Left lung (tissue), 10 donors: ENCODE data around the gene TARBP1. TPM values are rescaled to one million over a fixed set of nuclear protein-coding genes. Genes with fewer than 3 reads are reported as not detected.

ENCODE experiments used
- ATAC-seq: fragments of 200-7000 bp; cut with Tn5 transposase; one replicate; pipeline ENCODE4 v1.9.1; 2020; ENCODE audit warnings: moderate library complexity
- DNase-seq, 4 donors: peaks; one replicate each; pipeline ENCODE4 v3.0.0-alpha.2; 2013 to 2020
- H3K27ac ChIP-seq, 2 donors: fragments of 200-600 bp; sonication (generic) in 1 of 2; one replicate each; pipeline versions ENCODE4 v1.5.0 to v1.8.0; 2020 to 2021
- H3K27me3 ChIP-seq, 2 donors: fragments of 200-600 bp; sonication (generic) in 1 of 2; one replicate each; pipeline versions ENCODE4 v1.5.0 to v1.8.0; 2020 to 2021
- H3K36me3 ChIP-seq, 2 donors: fragments of 200-600 bp; sonication (generic) in 1 of 2; one replicate each; pipeline versions ENCODE4 v1.5.0 to v1.8.0; 2020 to 2021
- H3K4me1 ChIP-seq, 2 donors: fragments of 200-600 bp; one replicate each; pipeline ENCODE4 v1.8.0; 2021
- H3K4me3 ChIP-seq, 2 donors: fragments of 200-600 bp; sonication (generic) in 1 of 2; one replicate each; pipeline versions ENCODE4 v1.5.0 to v1.8.0; 2020 to 2021; ENCODE audit warnings: mild to moderate bottlenecking in 1 of 2
- H3K9me3 ChIP-seq, 2 donors: fragments of 200-600 bp; sonication (generic) in 1 of 2; one replicate each; pipeline versions ENCODE4 v1.5.0 to v1.8.0; 2020 to 2021
- CTCF ChIP-seq, 2 donors: fragments of 200-600 bp; sonication (generic) in 1 of 2; IDR thresholded peaks; one replicate each; pipeline versions ENCODE4 v1.5.0 to v1.8.0; 2021; ENCODE audit warnings: antibody characterized with exemption in 2 of 2
- intact Hi-C, 2 donors: fragments of 100-400 bp; cut with DNase I; formaldehyde crosslinking; loops; one replicate each; pipeline versions ENCODE4 v1.11.2 to v1.14.2; 2022
- polyA plus RNA-seq, 6 donors: library from polyadenylated mRNA; unstranded; fragments of 120-200 nt; gene quantifications; one replicate each; pipeline ENCODE4 v1.2.1, GENCODE V29; 2013; ENCODE audit not compliant: insufficient read length in 6 of 6
- total RNA-seq, 2 donors: library from RNA; stranded (reverse); fragmentation: NEBNext Ultra II Directional; extraction: Animal tissue kit (Norgen Biotek cat#: 25700); gene quantifications; one replicate each; pipeline ENCODE4 v1.2.1, GENCODE V29; 2021
- donor health status: DM: no; HTN: yes; CAD: no.
- donor health status: DM: no; HTN: no; CAD: no.

TARBP1 gene
- total and polyA plus RNA-seq, 8 donors: 20.9 to 113 (median 97.3) TPM

GRCh38 chr1:234512451-234512861 lies 33.5 kb upstream of the TARBP1 start:
- H3K9me3 ChIP-seq: no peaks in the 10 kb centered on the region
- peak overlapping the region; percentile 25 to 30 for H3K27ac ChIP-seq
- peaks cover 5 to 39% of the 10 kb centered on the region in 2 donors for H3K4me1 ChIP-seq
- no peaks in the 10 kb centered on the region for H3K27me3 ChIP-seq
- DNase-seq (peak in 2 of 4 donors; percentile 50 to 82), ATAC-seq (peak; percentile 62)
- no peak for TF ChIP-seq CTCF (IDR thresholded peaks at IDR 0.05)
- H3K4me3 ChIP-seq: peak overlapping the region in 1 of 2 donors; percentile 18
- no peaks in the 10 kb centered on the region for H3K36me3 ChIP-seq
- intact Hi-C loops: no loop called here

GRCh38 chr1:234509457-234510328 lies 30.7 kb upstream of the TARBP1 start:
- intact Hi-C loops: no loop called here
- no peak for TF ChIP-seq CTCF (IDR thresholded peaks at IDR 0.05)
- DNase-seq (no peak), ATAC-seq (no peak)
- H3K4me1 ChIP-seq: peaks cover 0 to 22% of the 10 kb centered on the region in 2 donors
- H3K36me3 ChIP-seq: no peaks in the 10 kb centered on the region
- H3K27ac ChIP-seq: no peak overlapping the region
- no peaks in the 10 kb centered on the region for H3K9me3 ChIP-seq
- H3K27me3 ChIP-seq: no peaks in the 10 kb centered on the region
- no peak overlapping the region for H3K4me3 ChIP-seq

- intact Hi-C loops: no loop called here
- TF ChIP-seq CTCF (IDR thresholded peaks at IDR 0.05): no peak
- H3K36me3 ChIP-seq: no peaks in the 10 kb centered on the region
- H3K4me3 ChIP-seq: no peak overlapping the region
- DNase-seq (no peak), ATAC-seq (no peak)
- no peaks in the 10 kb centered on the region for H3K9me3 ChIP-seq
- no peak overlapping the region for H3K27ac ChIP-seq
- H3K4me1 ChIP-seq: peaks cover 0 to 19% of the 10 kb centered on the region in 2 donors
- no peaks in the 10 kb centered on the region for H3K27me3 ChIP-seq
Measured at GRCh38 chr1:234507626-234508387, 28.8 kb upstream of the TARBP1 start.

- TF ChIP-seq CTCF (IDR thresholded peaks at IDR 0.05): no peak
- intact Hi-C loops: no loop called here
- DNase-seq: no peak
Measured at GRCh38 chr1:234507089-234507488, 28.1 kb upstream of the TARBP1 start.

GRCh38 chr1:234505769-234506102 lies 26.8 kb upstream of the TARBP1 start:
- peaks cover 0 to 8% of the 10 kb centered on the region in 2 donors for H3K4me1 ChIP-seq
- H3K27ac ChIP-seq: peak overlapping the region in 1 of 2 donors; percentile 65
- no peaks in the 10 kb centered on the region for H3K27me3 ChIP-seq
- peak; percentile 41 for ATAC-seq
- TF ChIP-seq CTCF (IDR thresholded peaks at IDR 0.05): no peak
- no peak for DNase-seq
- no peaks in the 10 kb centered on the region for H3K36me3 ChIP-seq
- H3K9me3 ChIP-seq: no peaks in the 10 kb centered on the region
- intact Hi-C loops: no loop called here
- H3K4me3 ChIP-seq: no peak overlapping the region

More at GRCh38 chr1:234507089-234507488, 28.1 kb upstream of the TARBP1 start:
- no peaks in the 10 kb centered on the region for H3K36me3 ChIP-seq
- no peaks in the 10 kb centered on the region for H3K27me3 ChIP-seq
- no peak for ATAC-seq
- H3K9me3 ChIP-seq: no peaks in the 10 kb centered on the region
- H3K4me3 ChIP-seq: no peak overlapping the region
- H3K27ac ChIP-seq: no peak overlapping the region
- H3K4me1 ChIP-seq: peaks cover 0 to 11% of the 10 kb centered on the region in 2 donors
